HUES48 (cell line): Measurements from ENCODE around the gene ASB16.
A peak's percentile ranks its signal among the peaks of the same experiment; 100 is the strongest.

Source experiments
- H3K27ac ChIP-seq: one replicate; pipeline ENCODE4 v1.7.0; 2013; ENCODE audit warnings: low read depth, low read length, inconsistent platforms
- H3K27me3 ChIP-seq: 2 replicates; pipeline ENCODE4 v1.6.1; 2013; ENCODE audit warnings: mild to moderate bottlenecking, low read length; ENCODE audit not compliant: control insufficient read depth, insufficient read depth
- H3K36me3 ChIP-seq: 2 replicates; pipeline ENCODE4 v1.6.1; 2013; ENCODE audit warnings: low read length; ENCODE audit not compliant: control insufficient read depth, insufficient read depth
- H3K4me1 ChIP-seq: 2 replicates; pipeline ENCODE4 v1.6.1; 2013; ENCODE audit warnings: mild to moderate bottlenecking, low read length; ENCODE audit not compliant: control insufficient read depth, insufficient read depth
- H3K4me3 ChIP-seq: 2 replicates; pipeline ENCODE4 v1.5.1; 2013; ENCODE audit warnings: mild to moderate bottlenecking, low read depth, low read length
- H3K9ac ChIP-seq: 2 replicates; pipeline ENCODE4 v1.6.1; 2013; ENCODE audit warnings: mild to moderate bottlenecking, low read depth, low read length, moderate library complexity
- H3K9me3 ChIP-seq: 2 replicates; pipeline ENCODE4 v1.6.1; 2013; ENCODE audit warnings: low read length; ENCODE audit not compliant: control insufficient read depth, insufficient read depth

ASB16 gene

DNA sequence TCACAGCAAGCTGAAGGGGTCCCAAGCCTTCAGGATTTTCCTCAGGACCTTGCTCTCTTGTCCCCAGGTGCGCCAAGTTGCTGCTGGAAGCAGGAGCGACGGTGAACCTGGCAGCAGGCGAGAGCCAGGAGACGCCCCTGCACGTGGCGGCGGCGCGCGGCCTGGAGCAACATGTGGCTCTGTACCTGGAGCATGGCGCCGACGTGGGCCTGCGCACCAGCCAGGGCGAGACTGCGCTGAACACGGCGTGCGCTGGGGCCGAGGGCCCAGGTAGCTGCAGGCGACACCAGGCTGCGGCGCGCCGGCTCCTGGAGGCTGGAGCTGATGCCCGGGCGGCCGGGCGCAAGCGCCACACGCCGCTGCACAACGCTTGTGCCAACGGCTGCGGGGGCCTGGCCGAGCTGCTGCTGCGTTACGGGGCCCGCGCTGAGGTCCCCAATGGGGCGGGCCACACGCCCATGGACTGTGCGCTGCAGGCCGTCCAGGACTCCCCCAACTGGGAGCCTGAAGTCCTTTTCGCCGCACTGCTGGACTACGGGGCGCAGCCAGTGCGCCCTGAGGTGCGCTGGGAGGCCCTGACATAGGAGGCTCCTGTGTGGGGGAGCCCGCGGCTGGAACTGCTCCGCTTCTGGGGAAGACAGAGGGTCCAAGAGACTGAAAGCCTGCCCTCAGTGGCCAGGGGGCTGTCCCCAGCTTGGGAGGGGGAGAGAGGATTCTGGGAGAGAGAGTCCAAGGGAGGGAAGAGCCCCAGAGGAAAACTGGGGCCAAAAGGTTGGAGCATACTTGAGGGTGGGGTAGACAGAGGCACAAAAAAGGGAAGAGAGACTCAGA is 6.4 kb downstream of the ASB16 start:
- Histone ChIP-seq H3K36me3 (peaks cover 30% of the 10 kb centered on the region), H3K4me1 (0 out of 2 replicates have a peak, but pooled peaks cover 4% of the 10 kb centered on the region)

GRCh38 chr17:44177640-44178039 is 7.1 kb downstream of the ASB16 start:
- Histone ChIP-seq H3K4me3 (no peak overlapping the region), H3K9ac (no peak overlapping the region), H3K27ac (no peak overlapping the region), H3K36me3 (peaks cover 37% of the 10 kb centered on the region), H3K9me3 (0 out of 2 replicates have a peak, but pooled peaks cover 4% of the 10 kb centered on the region), H3K27me3 (no peaks in the 10 kb centered on the region), H3K4me1 (no peaks in the 10 kb centered on the region)

More for the DNA sequence above, 6.4 kb downstream of the ASB16 start:
- no peak overlapping the region for H3K4me3 ChIP-seq
- no peak overlapping the region for H3K27ac ChIP-seq
- H3K9ac ChIP-seq: no peak overlapping the region
- 0 out of 2 replicates have a peak, but pooled peaks cover 2% of the 10 kb centered on the region for H3K9me3 ChIP-seq
- H3K27me3 ChIP-seq: no peaks in the 10 kb centered on the region

DNA sequence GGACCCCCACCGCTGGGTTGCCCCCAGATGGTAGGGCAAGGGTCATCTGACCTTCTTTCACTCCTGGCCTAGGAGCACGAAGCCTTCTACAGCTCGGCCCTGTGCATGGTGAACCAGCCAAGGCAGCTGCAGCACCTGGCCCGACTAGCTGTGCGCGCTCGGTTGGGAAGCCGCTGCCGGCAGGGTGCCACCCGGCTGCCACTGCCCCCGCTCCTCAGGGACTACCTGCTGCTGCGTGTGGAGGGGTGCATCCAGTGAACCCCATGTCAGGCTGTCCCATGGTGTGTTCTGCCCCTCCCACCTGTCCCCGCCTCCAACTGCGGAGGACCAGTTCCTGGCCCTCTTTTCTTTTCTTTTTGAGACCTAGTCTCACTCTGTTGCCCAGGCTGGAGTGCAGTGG is 7.6 kb downstream of the ASB16 start:
- no peaks in the 10 kb centered on the region for H3K27me3 ChIP-seq
- no peaks in the 10 kb centered on the region for H3K4me1 ChIP-seq
- H3K36me3 ChIP-seq: peaks cover 42% of the 10 kb centered on the region
- no peak overlapping the region for H3K9ac ChIP-seq
- H3K9me3 ChIP-seq: 0 out of 2 replicates have a peak, but pooled peaks cover 4% of the 10 kb centered on the region
- H3K27ac ChIP-seq: no peak overlapping the region
- H3K4me3 ChIP-seq: no peak overlapping the region

DNA sequence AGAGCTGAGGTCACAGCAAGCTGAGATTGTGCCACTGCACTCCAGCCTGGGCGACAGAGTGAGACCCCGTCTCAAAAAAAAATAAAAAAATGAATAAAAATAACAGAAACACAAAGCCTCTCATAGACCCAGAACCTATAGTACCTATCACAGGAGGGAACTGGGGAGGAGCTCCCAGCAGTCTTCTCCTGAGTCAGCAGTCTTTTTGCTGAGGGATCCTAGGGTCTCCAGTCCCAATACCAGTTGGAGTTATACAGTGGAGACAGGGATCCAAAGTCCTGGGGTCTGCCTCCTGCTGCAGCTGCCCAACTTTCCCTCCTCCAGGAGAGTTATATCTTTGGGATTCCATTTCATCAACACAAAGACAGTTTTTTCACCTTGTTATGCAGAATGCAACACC is 12.5 kb downstream of the ASB16 start:
- Histone ChIP-seq H3K4me3 (no peak overlapping the region), H3K36me3 (peaks cover 45% of the 10 kb centered on the region), H3K9ac (no peak overlapping the region), H3K4me1 (no peaks in the 10 kb centered on the region), H3K27me3 (no peaks in the 10 kb centered on the region), H3K27ac (no peak overlapping the region), H3K9me3 (0 out of 2 replicates have a peak, but pooled peaks cover 4% of the 10 kb centered on the region)

DNA sequence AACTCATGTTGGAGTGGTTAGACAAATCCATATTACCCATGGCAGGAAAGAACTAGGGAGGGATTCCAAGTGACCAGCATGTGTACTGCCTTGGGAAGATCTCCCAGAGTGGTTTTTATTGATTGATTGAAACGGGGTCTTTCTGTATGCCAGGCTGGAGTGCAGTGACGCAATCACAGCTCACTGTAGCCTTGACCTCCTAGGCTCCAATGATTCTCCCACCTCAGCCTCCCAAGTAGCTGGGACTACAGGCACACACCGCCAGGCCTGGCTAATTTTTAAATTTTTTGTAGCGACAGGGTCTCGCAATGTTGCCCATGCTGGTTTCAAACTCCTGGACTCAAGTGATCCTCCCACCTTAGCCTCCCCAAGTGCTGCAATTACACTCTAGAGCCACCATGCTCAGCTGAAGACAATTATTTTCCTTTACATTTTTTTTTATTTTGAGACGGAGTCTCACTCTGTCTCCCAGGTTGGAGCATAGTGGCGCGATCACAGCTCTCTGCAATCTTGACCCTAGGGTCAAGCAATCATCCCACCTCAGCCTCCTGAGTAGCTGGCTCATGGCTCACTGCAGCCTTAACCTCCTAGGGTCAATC is 13.8 kb downstream of the ASB16 start:
- Histone ChIP-seq H3K4me1 (no peaks in the 10 kb centered on the region), H3K4me3 (no peak overlapping the region), H3K9me3 (0 out of 2 replicates have a peak, but pooled peaks cover 4% of the 10 kb centered on the region), H3K9ac (no peak overlapping the region), H3K27ac (no peak overlapping the region), H3K36me3 (peaks cover 40% of the 10 kb centered on the region), H3K27me3 (no peaks in the 10 kb centered on the region)

GRCh38 chr17:44186307-44187130 is 16.0 kb downstream of the ASB16 start, which contains the start of gene TMUB2:
TMUB2 (plus strand) TSS chr17:44186972; CDS start chr17:44187709, 737 bp downstream.
- 0 out of 2 replicates have a peak, but pooled peaks cover 4% of the 10 kb centered on the region for H3K9me3 ChIP-seq
- H3K27me3 ChIP-seq: no peaks in the 10 kb centered on the region
- H3K36me3 ChIP-seq: peaks cover 48% of the 10 kb centered on the region
- peak within 1 kb of the TSS; percentile 99 for H3K4me3 ChIP-seq
- peak within 1 kb of the TSS; percentile 93 for H3K9ac ChIP-seq
- peaks cover 6% of the 10 kb centered on the region; the same call in 1 of the 2 replicates for H3K4me1 ChIP-seq
- peak within 1 kb of the TSS; percentile 97 for H3K27ac ChIP-seq

- H3K9ac ChIP-seq: peak overlapping the region; percentile 86
- peaks cover 14% of the 10 kb centered on the region for H3K4me1 ChIP-seq
- peaks cover 40% of the 10 kb centered on the region for H3K36me3 ChIP-seq
- no peaks in the 10 kb centered on the region for H3K9me3 ChIP-seq
- H3K27me3 ChIP-seq: no peaks in the 10 kb centered on the region
- peak overlapping the region; percentile 99 for H3K4me3 ChIP-seq
- H3K27ac ChIP-seq: peak overlapping the region; percentile 91
Measured at GRCh38 chr17:44187131-44187899, 16.8 kb downstream of the ASB16 start.

GRCh38 chr17:44188576-44189403 is 18.3 kb downstream of the ASB16 start:
- Histone ChIP-seq H3K4me3 (no peak overlapping the region), H3K36me3 (peaks cover 41% of the 10 kb centered on the region), H3K9ac (no peak overlapping the region)

GRCh38 chr17:44190481-44190880 is 20.0 kb downstream of the ASB16 start:
- Histone ChIP-seq H3K27me3 (no peaks in the 10 kb centered on the region), H3K4me3 (no peak overlapping the region), H3K9ac (no peak overlapping the region), H3K9me3 (no peaks in the 10 kb centered on the region), H3K27ac (no peak overlapping the region), H3K4me1 (peaks cover 24% of the 10 kb centered on the region), H3K36me3 (peaks cover 45% of the 10 kb centered on the region)

More at GRCh38 chr17:44188576-44189403, 18.3 kb downstream of the ASB16 start:
- Histone ChIP-seq H3K4me1 (peaks cover 24% of the 10 kb centered on the region), H3K27me3 (no peaks in the 10 kb centered on the region), H3K9me3 (no peaks in the 10 kb centered on the region), H3K27ac (no peak overlapping the region)
